Activated CD4-positive, alpha-beta T cell treated with anti-CD3 and anti-CD28 coated beads, Interleukin-2, amount 50 U/mL, for 24 hours (primary cell): ENCODE measurements around the gene DENND10.
A peak's percentile ranks its signal among the peaks of the same experiment; 100 is the strongest.
"Not testable (repeated sequence)": the region's sequence is repeated elsewhere in the genome, so short reads cannot be mapped to it uniquely, and the experiment has no call there.

Experiments used
- DNase-seq, 2 donors: peaks; one replicate each; pipeline ENCODE4 v3.0.0-alpha.2; 2020; ENCODE audit warnings: low read depth in 1 of 2, low spot score in 1 of 2

Gene DENND10

GRCh38 chr10:119165171-119166117 lies 61.5 kb downstream of the DENND10 start, which contains the start of gene SFXN4:
Gene SFXN4 (minus strand): TSS chr10:119165714. CDS start chr10:119165647, 67 bp downstream.
- peak; percentile 63 to 65 for DNase-seq

DNA sequence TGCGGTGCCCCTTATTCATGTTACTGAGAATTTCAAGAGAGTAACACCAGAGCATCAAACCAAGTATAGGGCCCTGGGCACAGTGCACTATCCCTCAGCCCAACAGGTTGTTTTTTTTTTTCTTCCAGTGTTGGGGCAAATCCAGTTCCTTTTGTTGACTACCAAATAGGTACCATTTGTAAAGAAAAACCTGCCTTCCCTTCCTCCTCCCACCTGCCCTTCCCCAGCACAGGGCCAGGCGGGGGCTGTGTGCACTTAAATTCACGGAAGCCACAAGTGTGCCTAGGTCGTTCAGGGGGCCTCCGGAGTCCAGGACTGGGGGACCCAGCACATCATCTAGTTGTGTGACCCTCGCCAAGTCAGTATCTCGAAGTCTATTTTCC lies 62.2 kb downstream of the DENND10 start:
- no peak for DNase-seq

- no peak for DNase-seq
Measured at GRCh38 chr10:119166564-119166963, 62.7 kb downstream of the DENND10 start.

- DNase-seq, result no peak
Measured at GRCh38 chr10:119167041-119167440, 63.1 kb downstream of the DENND10 start.

DNA sequence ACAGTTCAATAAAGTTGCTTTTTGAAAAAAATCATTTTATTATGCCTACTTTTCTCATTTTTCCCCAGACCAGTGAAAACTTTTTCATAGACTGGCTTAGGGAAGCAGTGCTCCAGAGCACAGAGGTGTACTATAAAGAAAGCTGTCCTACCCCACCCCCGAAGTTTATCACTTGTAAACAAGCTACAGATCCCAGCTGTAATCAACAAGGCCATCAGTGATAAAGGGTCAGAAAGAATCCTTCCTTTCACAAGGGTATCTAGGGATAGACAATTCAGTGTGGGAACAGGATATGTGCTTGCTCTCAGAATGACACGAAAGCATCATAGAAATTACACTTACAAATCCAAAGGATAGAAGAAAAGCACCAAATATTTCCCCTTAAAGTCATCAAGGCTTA lies 70.2 kb downstream of the DENND10 start:
- DNase-seq, result no peak

GRCh38 chr10:119176166-119176565 lies 72.3 kb downstream of the DENND10 start:
- no peak for DNase-seq

DNA sequence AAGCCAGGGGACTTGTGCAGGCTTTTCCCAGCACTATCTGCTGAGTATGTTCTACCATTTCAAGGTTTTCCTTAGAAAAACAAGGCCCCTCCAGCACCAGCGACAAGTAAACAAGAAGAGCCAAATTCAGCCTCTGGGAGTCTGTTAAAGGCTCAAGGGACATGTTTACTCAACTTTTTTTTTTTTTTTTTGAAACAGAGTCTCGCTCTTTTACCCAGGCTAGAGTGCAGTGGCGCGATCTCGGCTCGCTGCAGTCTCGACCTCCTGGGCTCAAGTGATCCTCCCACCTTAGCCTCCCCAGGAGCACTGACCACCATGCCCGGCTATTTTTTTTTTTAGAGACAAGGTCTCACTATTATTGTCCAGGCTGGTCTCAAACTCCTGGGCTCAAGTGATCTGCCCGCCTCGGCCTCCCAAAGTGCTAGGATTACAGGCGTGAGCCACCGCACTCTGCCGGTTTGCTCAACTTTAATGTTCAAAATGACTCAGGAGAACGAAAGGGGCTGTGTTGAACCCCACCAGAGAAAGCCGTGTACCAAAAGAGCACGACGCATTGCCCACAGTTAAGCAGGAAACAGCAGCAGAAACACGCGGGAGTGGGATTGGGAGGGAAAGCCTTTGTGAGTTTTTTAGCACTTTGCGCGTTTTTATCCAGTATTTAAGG lies 73.9 kb downstream of the DENND10 start:
- DNase-seq, result no peak

GRCh38 chr10:119178372-119179119 lies 74.6 kb downstream of the DENND10 start, which contains the start of gene PRDX3:
Gene PRDX3 (minus strand): TSS chr10:119178812. CDS start chr10:119178790, 22 bp downstream.
- peak; percentile 86 to 89 for DNase-seq

GRCh38 chr10:119180850-119181400 lies 77.0 kb downstream of the DENND10 start:
- not testable (repeated sequence) for DNase-seq

DNA sequence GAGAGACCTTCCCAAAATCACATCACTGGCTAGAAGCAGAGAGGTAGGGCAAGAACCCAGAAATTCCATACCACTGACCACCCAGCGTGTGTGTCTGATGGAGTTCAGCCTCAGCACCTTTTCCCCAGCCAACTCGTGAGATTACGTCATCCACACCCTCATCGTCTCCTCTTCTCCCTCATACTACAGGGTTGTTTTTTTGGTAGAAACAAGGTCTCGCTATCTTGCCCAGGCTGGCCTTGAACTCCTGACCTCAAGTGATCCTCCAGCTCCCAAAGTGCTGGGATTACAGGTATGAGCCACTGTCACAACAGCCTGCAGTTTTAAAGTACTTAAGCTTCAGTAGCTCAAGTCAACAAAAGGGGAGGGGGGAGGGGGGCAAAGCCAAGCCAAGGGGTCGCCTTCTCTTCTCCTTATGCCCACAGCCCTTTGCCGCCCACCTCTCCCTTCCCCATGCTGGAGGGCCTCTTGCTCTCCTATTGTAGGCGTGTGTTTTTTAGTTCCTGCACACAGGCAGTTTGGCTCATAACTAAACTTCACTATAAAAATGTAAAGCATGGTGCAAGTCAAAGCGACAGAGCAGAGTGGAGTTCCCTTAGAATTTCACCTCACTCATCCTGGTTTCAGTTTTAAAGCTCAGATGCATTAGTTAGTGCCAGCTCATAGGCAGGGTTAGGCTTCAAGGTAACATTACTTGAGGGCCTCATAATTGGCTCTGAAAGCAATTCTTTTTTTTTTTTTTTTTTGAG lies 79.9 kb downstream of the DENND10 start:
- no peak for DNase-seq
